ENCODE data around the gene UQCR10.
A peak's percentile ranks its signal among the peaks of the same experiment; 100 is the strongest.

The UQCR10 gene

GRCh38 chr22:29762263-29762662 lies 4.9 kb upstream of the UQCR10 start:
- no peak for TF ChIP-seq CTCF (conservative IDR thresholded peaks at IDR 0.05; ENCODE audit: low read depth, low read length)

GRCh38 chr22:29765905-29766631 lies 1.1 kb upstream of the UQCR10 start:
- peak; percentile 12 for DNase-seq (ENCODE audit: low read depth)
- TF ChIP-seq CTCF (conservative IDR thresholded peaks at IDR 0.05; ENCODE audit: low read depth, low read length): no peak
- H3K4me3 ChIP-seq (ENCODE audit: low read depth, low read length): peak overlapping the region; percentile 100

More at GRCh38 chr22:29762263-29762662, 4.9 kb upstream of the UQCR10 start:
- no peak overlapping the region for H3K4me3 ChIP-seq (ENCODE audit: low read depth, low read length)
- DNase-seq (ENCODE audit: low read depth): no peak

- TF ChIP-seq CTCF (conservative IDR thresholded peaks at IDR 0.05; ENCODE audit: low read depth, low read length): no peak
- H3K4me3 ChIP-seq (ENCODE audit: low read depth, low read length): peak within 1 kb of the TSS; percentile 100
- peak; percentile 99 for DNase-seq (ENCODE audit: low read depth)
Observed at GRCh38 chr22:29766632-29767170, 468 bp upstream of the UQCR10 start, which contains the start of gene ZMAT5. Gene ZMAT5, minus strand, starts transcription at chr22:29767007. Its CDS starts 18,463 bp downstream, at chr22:29748544.

- peak overlapping the region; percentile 100 for H3K4me3 ChIP-seq (ENCODE audit: low read depth, low read length)
- no peak for TF ChIP-seq CTCF (conservative IDR thresholded peaks at IDR 0.05; ENCODE audit: low read depth, low read length)
- peak; percentile 29 for DNase-seq (ENCODE audit: low read depth)
Observed at GRCh38 chr22:29768052-29768693, 1.0 kb downstream of the UQCR10 start.

- DNase-seq (ENCODE audit: low read depth): no peak
- H3K4me3 ChIP-seq (ENCODE audit: low read depth, low read length): no peak overlapping the region
- TF ChIP-seq CTCF (conservative IDR thresholded peaks at IDR 0.05; ENCODE audit: low read depth, low read length): no peak
Observed at GRCh38 chr22:29769723-29770321, 2.7 kb downstream of the UQCR10 start.

GRCh38 chr22:29772170-29772641 lies 5.0 kb downstream of the UQCR10 start:
- peak; percentile 75 for DNase-seq (ENCODE audit: low read depth)
- peak; percentile 76 for TF ChIP-seq CTCF (conservative IDR thresholded peaks at IDR 0.05; ENCODE audit: low read depth, low read length)
- H3K4me3 ChIP-seq (ENCODE audit: low read depth, low read length): no peak overlapping the region
